ENCODE results near the gene CSNK1G1.

CSNK1G1 gene

GRCh38 chr15:64137226-64137833 lies 218.6 kb downstream of the CSNK1G1 start:
- H3K4me3 ChIP-seq (replicated peaks in 1 of 2; ENCODE audit: low read depth in 2 of 2, low read length in 2 of 2): no peak overlapping the region
- TF ChIP-seq CTCF (IDR thresholded peaks at IDR 0.05; ENCODE audit: low read depth, low read length): no peak
- DNase-seq (ENCODE audit: low read depth in 2 of 2): no peak

- no peak overlapping the region for H3K4me3 ChIP-seq (replicated peaks in 1 of 2; ENCODE audit: low read depth in 2 of 2, low read length in 2 of 2)
- TF ChIP-seq CTCF (IDR thresholded peaks at IDR 0.05; ENCODE audit: low read depth, low read length): no peak
These were observed 219.6 kb downstream of the CSNK1G1 start for GRCh38 chr15:64136347-64136746.

GRCh38 chr15:64134345-64134829 lies 221.6 kb downstream of the CSNK1G1 start:
- peak in 1 of 2 donors; percentile 73 for DNase-seq (ENCODE audit: low read depth in 2 of 2)
- no peak for TF ChIP-seq CTCF (IDR thresholded peaks at IDR 0.05; ENCODE audit: low read depth, low read length)
- H3K4me3 ChIP-seq (replicated peaks in 1 of 2; ENCODE audit: low read depth in 2 of 2, low read length in 2 of 2): no peak overlapping the region

More at GRCh38 chr15:64136347-64136746, 219.6 kb downstream of the CSNK1G1 start:
- no peak for DNase-seq (ENCODE audit: low read depth in 2 of 2)

GRCh38 chr15:64133623-64134344 lies 222.2 kb downstream of the CSNK1G1 start:
- TF ChIP-seq CTCF (IDR thresholded peaks at IDR 0.05; ENCODE audit: low read depth, low read length): no peak
- no peak overlapping the region for H3K4me3 ChIP-seq (replicated peaks in 1 of 2; ENCODE audit: low read depth in 2 of 2, low read length in 2 of 2)
- DNase-seq (ENCODE audit: low read depth in 2 of 2): no peak

- H3K4me3 ChIP-seq (replicated peaks in 1 of 2; ENCODE audit: low read depth in 2 of 2, low read length in 2 of 2): no peak overlapping the region
- no peak for DNase-seq (ENCODE audit: low read depth in 2 of 2)
- TF ChIP-seq CTCF (IDR thresholded peaks at IDR 0.05; ENCODE audit: low read depth, low read length): no peak
These were observed 223.8 kb downstream of the CSNK1G1 start for GRCh38 chr15:64132217-64132616.

- no peak for DNase-seq (ENCODE audit: low read depth in 2 of 2)
- TF ChIP-seq CTCF (IDR thresholded peaks at IDR 0.05; ENCODE audit: low read depth, low read length): no peak
- H3K4me3 ChIP-seq (replicated peaks in 1 of 2; ENCODE audit: low read depth in 2 of 2, low read length in 2 of 2): no peak overlapping the region
These were observed 224.4 kb downstream of the CSNK1G1 start for GRCh38 chr15:64131547-64131946.
